Activated CD8-positive, alpha-beta memory T cell treated with anti-CD3 and anti-CD28 coated beads for 4 hours (primary cell): ENCODE data around the gene FUBP3.

Experiments used
- DNase-seq, 2 donors: peaks; one replicate each; pipeline ENCODE4 v3.0.0-alpha.2; 2020; ENCODE audit warnings: low read depth in 2 of 2

Gene FUBP3

DNA sequence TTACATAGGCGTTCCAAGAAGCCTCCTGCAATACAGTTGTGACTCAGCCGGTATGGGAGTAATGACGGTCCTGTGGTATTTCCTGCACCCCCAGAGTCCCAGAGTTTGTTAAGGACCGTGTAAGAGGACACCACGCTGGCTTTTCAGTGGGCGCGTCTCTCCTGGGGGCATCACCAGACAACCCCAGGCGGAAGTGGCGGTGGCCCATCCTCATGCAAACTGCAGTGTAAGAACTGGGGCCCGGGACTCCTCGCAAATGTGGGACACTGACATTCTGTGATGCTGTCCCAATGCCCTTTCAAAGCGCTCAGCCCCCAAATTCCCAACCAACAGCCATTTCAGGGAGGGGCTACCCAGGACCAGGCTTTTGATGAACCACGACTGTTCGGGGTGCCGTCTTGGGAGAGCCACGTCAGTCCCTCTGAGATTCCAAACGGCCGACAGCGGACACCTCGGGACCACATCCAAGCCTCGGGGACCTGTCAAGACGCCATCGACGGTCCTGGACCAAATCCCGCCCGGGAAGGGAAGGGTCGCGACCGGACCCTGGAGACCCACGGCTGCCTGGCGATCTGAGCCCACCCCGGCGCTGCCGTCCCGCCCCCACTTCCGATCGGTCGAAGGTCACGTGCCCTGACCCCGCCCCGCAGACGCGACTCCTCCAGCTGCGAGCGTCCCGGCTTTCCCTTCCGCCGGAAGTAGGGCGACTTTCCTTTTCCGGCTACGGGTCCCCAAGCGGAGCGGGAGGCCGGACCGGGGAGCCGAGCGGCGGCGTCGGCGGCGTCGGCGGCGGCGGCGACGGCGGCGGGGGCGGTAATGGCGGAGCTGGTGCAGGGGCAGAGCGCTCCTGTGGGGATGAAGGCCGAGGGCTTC lies at the start of gene FUBP3:
FUBP3 (plus strand) TSS at position 713 of the 873 bp plus-strand sequence; CDS start at position 817, 104 bp downstream.
- peak; percentile 78 to 79 for DNase-seq

DNA sequence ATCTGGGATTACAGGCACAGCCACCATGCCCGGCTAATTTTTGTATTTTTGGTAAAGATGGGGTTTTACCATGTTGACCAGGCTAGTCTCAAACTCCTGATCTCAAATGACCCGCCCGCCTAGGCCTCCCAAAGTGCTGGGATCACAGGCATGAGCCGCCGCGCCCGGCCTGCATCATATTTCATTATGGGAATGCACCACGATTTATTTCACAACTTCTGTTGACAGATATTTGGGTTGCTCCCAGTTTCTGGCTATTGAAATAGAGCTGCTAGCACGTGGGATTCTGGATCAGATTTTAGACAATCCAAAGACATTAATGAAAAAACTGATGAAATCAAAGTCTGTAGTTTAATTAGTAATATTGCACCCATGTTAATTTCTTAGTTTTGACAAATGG lies 48.4 kb upstream of the FUBP3 start:
- DNase-seq: no peak

GRCh38 chr9:130531670-130532069 lies 47.7 kb upstream of the FUBP3 start:
- DNase-seq: no peak

GRCh38 chr9:130532426-130533080 lies 46.8 kb upstream of the FUBP3 start:
- DNase-seq: no peak

GRCh38 chr9:130535818-130536521 lies 43.4 kb upstream of the FUBP3 start:
- no peak for DNase-seq

DNA sequence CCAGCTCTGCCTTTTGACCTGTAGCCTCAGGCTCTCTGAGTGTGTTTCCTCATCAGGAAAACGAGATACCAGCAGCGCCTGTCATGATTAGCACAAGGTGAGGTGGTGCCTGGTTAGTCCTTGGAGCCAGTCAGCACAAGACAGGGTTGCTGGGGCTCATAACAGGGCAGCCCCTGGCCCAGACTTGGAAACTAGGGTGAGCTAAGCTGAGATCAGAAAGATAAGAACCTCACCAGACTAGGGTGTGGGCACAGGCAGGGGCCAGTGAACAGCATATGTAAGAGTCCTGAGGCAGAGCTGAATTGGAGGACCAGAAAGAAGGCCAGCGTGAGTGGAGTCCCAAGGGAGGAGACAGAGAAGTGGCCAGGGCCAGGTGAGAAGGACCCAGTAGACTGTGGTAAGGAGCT lies 42.7 kb upstream of the FUBP3 start:
- DNase-seq: no peak

DNA sequence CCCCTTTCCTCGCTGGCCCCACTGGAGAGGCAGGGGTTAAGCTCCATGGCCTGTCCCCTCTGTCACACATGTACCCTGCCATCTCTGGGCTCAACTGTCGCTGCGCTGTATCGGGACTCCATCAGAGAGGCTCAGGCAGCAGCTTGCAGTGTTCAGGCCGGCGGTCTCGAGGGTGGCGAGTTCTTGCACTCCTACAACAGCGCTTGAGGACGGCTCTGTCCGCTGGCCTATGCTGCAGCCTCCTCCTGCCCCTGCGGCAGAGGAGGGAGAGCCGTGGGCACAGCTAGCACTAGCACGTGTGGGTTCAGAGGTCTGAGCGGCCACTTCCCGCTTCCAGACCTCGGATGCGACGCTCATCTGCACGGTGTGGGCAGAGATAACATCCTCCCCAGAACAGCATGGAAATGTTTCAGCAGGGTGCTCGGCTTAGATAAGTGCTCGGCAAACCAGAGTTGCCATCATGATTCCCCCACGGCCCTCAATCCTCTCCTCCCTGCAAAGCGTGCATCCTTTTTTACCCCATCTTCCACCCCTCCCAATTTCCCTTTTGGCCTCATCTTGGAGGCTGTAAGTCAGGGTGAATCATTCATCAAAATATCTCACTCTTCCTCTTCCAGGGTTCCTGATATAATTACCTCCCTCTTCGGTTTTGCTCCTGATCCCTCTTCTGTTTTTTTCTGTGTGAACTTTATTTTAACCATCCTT lies 41.9 kb upstream of the FUBP3 start:
- no peak for DNase-seq

GRCh38 chr9:130539420-130540223 lies 39.8 kb upstream of the FUBP3 start:
- no peak for DNase-seq

DNA sequence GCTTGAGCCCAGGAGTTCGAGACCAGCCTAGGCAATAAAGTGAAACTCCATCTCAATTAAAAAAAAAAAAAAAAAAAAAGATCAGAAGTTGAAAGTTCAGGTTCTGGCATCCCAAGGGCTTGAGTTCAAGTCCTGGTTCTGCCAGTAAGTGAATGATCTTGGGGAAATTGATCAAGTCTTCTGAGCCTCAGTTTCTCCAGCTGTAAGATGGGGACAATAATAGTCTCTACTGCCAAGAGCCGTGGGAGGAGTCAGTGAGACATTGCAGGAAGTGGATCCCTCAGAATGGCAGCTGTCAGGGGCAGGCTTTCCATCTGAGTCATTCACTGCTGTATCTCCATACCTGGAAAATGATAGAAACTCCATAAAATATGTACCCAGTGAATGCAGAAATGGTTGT lies 37.8 kb upstream of the FUBP3 start:
- no peak for DNase-seq

DNA sequence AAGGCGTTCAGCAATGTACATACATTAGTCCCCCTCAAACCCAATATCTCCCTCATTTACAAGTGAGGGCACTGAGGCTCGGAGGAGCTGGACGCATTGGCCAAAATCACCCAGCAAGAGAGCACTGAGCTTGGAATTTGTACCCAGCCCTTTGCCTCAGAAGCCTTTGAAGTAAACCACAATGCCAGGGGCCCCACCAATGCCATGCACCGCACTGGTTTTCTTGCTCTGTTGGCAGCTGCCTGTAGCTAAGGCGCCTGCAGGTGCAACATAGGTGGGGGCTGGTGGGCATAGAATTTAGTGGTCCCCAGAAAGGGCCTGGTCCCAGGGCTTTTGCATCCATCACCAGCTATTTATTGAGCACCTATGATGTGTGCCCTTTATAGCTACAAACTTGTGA lies 37.3 kb upstream of the FUBP3 start:
- no peak for DNase-seq

DNA sequence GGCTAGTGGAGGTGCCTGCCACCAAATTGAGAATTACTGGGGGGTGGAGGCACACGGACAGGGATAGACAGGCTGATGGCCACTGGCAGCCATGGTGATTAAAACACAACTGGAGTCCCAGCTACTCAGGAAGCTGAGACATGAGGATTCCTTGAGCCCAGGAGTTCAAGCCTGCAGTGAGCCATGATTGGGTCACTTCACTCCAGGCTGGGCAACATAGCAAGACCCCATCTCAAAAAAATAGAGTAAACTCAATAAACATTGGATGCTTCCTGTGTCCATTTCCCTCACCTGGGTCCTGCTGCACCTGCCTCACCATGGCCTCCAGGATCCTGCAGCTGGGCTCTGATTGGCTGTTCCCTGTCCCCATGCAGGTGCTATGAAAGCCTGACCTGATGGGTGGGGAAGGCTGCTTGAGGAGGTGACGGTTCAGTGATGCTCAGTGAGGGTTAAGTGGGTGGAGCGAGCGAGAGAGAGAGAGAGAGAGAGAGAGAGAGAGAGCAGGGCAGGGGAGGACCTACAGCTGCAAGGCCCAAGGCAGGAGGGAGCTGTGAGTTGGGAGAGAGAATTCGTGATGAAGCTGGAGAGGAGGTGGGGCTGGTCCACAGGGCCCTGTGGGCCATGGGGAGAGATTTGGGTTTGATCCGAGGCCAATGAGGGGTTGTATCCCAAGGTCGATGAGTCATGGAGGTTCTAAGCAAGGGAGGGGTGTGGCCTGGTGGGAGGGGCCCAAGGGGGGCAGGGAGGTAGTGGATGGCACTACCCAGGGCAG lies 36.7 kb upstream of the FUBP3 start:
- no peak for DNase-seq

GRCh38 chr9:130543368-130543767 lies 36.0 kb upstream of the FUBP3 start:
- DNase-seq: no peak

DNA sequence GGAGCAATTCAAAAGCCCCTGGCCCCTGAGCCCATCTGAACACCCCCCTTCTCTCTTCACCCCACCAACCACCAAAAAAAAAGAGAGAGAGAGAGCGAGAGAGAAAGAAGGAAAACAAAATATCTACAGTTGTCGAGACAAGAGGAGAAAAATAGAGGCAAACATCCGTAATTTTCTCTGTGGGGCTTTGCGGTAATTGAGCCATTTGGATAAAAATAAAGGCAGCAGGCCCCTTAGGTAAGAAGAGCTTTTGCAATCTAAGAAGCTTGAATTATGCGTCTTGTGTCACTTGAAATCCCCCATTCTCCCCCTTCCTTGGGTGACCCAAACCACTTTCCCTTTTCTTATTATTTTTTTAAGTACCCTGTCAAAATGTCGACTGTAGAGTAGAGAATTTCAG lies 35.5 kb upstream of the FUBP3 start:
- no peak for DNase-seq

DNA sequence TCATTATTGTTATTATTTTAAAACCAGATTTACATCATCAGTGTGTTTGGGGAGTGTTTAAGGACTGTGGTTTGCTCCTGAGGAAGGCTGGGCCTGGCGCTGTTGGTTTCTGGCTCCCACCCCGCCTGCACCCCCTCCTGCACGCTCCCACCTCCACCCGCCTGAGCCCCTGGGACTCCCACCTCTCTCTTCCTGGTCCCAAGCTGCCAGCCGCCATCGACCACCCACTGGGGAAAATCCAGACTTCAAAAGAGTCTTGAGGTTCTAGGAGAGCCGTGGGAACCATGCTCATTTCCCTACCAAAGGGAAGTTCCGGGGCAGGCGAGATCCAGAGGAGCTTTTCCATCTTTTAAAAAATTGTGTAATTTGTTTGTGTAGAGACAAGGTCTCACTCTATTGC lies 35.0 kb upstream of the FUBP3 start:
- DNase-seq: no peak

DNA sequence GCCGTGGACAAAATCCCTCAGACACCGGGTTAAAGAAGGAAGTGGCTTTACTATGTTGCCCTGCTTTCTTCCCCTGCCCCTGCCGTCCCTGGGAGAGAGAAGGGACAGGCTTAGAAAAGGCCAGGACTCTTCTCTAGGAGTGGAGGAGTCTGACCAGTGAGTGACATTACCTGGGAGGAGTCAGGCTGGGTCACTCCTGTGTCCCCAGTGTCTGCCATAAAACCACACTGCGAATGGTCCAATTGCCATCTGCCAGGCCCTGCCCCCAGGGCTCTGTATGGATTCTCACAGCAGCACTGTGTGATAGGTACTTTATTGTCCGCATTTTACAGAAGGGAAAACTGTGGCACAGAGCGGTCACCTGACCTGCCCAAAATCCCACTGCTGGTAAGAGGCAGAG lies 31.3 kb upstream of the FUBP3 start:
- DNase-seq: no peak

GRCh38 chr9:130549093-130549735 lies 30.2 kb upstream of the FUBP3 start:
- no peak for DNase-seq

DNA sequence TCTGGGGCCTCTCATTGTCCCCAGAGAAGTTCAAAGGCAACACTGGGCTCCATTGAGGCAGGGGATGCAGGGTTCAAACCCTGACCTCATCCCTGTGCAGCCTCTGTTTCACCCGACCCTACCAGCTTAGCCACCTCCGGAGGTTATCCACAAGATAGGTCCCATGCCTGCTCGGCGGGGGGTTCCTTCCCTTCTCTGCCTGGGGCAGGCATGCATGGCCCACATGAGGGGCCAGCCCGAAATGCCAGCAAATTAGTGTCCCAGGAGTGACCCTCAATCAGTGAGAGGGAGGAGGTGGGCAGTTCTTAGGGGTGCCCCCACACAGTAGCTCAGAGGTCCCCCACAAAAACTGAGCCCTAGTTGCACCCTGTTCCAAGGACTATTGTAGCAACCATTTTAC lies 24.8 kb upstream of the FUBP3 start:
- no peak for DNase-seq

DNA sequence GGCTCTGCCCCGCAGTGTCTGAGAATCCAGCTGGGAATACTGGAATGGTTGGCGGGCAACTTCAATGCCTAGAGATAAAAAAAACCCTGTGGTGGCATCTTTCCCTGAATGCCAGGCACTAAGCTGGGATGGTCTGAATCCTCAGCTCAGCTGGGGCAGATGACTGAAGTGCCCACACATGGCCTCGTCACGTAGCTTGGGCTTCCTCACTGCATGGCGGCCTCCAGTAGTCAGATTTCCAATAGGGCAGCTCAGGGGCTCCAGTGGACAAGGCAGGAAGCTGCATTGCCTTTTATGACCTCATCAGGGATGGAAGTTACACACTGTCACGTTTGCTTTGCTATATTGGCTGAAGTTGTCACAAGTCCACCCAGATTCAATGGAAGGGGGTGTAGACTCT lies 24.3 kb upstream of the FUBP3 start:
- no peak for DNase-seq

DNA sequence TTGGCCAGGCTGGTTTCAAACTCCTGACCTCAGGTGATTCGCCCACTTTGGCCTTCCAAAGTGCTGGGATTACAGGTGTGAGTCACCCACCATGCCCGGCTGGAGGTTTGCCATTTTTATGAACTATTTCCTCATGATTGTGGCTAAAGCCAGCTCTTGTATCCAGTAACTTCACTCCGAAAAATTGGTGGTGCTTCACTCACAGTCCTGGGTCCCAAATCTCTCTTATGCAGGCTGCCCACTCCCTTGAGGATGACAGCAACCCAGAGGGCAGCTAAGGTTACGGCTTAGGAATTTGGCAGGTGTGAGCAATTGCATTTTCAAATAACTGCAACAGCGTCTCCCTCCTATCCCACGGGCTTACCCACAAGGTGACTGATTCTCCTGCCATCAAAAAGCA lies 23.4 kb upstream of the FUBP3 start:
- no peak for DNase-seq
